HCT116 (cell line): ENCODE measurements around the gene ETS2. TPM values are rescaled to one million over a fixed set of nuclear protein-coding genes. Genes with fewer than 3 reads are reported as not detected.

Source experiments
- ATAC-seq: fragments of 200-7000 bp; cut with Tn5 transposase; 2 replicates; pipeline ENCODE4 v1.9.1; 2020; ENCODE audit warnings: mild to moderate bottlenecking, moderate library complexity
- BruUV-seq: library from RNA; stranded (reverse); fragments of 400-500 nt; replicated peaks from 2 replicates; lab custom pipeline; 2021; lab: Mats Ljungman, UMichigan
- CTCF ChIA-PET: fragments of 300-600 bp; sonication (Branson Sonifier 250); formaldehyde crosslinking; loops from one replicate; lab custom pipeline; 2021; ENCODE audit warnings: antibody characterized with exemption; lab: Charles Lee
- POLR2A ChIA-PET: fragments of 300-600, 350-600 bp; sonication (Branson Sonifier 250); formaldehyde crosslinking; loops from one replicate; lab custom pipeline; 2021; ENCODE audit warnings: antibody characterized with exemption; lab: Charles Lee
- RAD21 ChIA-PET, 2 experiments: fragments of 300-600 bp; sonication (Branson Sonifier 250); formaldehyde crosslinking; loops; one replicate each; lab custom pipeline; 2023; ENCODE audit warnings: low total read pairs in 2 of 2; ENCODE audit not compliant: uncharacterized antibody in 2 of 2, unreplicated experiment in 2 of 2, low non-redundant PET in 1 of 2; lab: Charles Lee
- DNase-seq: peaks from one replicate; pipeline ENCODE4 v3.0.0-alpha.2; 2010; ENCODE audit warnings: low read depth, low spot score
- H2AFZ ChIP-seq: fragments of 200-600 bp; shearing (Covaris generic), sonication (generic); 2 replicates; pipeline ENCODE4 v1.6.1; 2017; ENCODE audit warnings: low read depth, mixed run types, mixed read lengths, antibody characterized with exemption, low read length; ENCODE audit not compliant: poor library complexity, severe bottlenecking
- H3K27ac ChIP-seq: 2 replicates; pipeline ENCODE4 v1.5.1; 2012; ENCODE audit warnings: low read depth, low read length
- H3K27me3 ChIP-seq: fragments of 200-600 bp; sonication (generic); 2 replicates; pipeline ENCODE4 v1.6.1; 2016; ENCODE audit warnings: mixed run types, low read length, mixed read lengths; ENCODE audit not compliant: insufficient read depth
- H3K36me3 ChIP-seq, 2 experiments: fragments of 200-500 bp in 1 of 2; fragments of 200-600 bp in 1 of 2; sonication (Bioruptor generic) in 1 of 2; sonication (generic) in 1 of 2; 2 replicates each; pipeline versions ENCODE4 v1.5.1 to v1.6.1; 2014 to 2016; ENCODE audit warnings: low read length in 2 of 2, inconsistent platforms in 1 of 2, mixed read lengths in 1 of 2, mixed run types in 1 of 2; ENCODE audit not compliant: insufficient read depth in 2 of 2, control insufficient read depth in 1 of 2
- H3K4me1 ChIP-seq, 2 experiments: fragments of 200-600 bp in 1 of 2; sonication (generic) in 1 of 2; 2 replicates each; pipeline versions ENCODE4 v1.5.1 to v1.6.1; 2012 to 2017; ENCODE audit warnings: low read length in 2 of 2, inconsistent platforms in 1 of 2, mild to moderate bottlenecking in 1 of 2, mixed read lengths in 1 of 2, mixed run types in 1 of 2, moderate library complexity in 1 of 2; ENCODE audit not compliant: insufficient read depth in 2 of 2, control insufficient read depth in 1 of 2
- H3K4me2 ChIP-seq: fragments of 200-600 bp; sonication (generic); 2 replicates; pipeline ENCODE4 v1.6.1; 2017; ENCODE audit warnings: mixed run types, low read length, mixed read lengths
- H3K4me3 ChIP-seq, 2 experiments: fragments of 200-600 bp in 1 of 2; sonication (generic) in 1 of 2; replicated peaks in 1 of 2; 2 replicates each; pipeline ENCODE4 v1.5.1; 2011 to 2016; ENCODE audit warnings: low read length in 2 of 2, control low read depth in 1 of 2, low read depth in 1 of 2, mild to moderate bottlenecking in 1 of 2, mixed read lengths in 1 of 2, mixed run types in 1 of 2
- H3K79me2 ChIP-seq: fragments of 200-600 bp; sonication (generic); 2 replicates; pipeline ENCODE4 v1.6.1; 2017; ENCODE audit warnings: mild to moderate bottlenecking, mixed run types, low read length, moderate library complexity, mixed read lengths; ENCODE audit not compliant: insufficient read depth
- H3K9ac ChIP-seq: fragments of 200-600 bp; sonication (generic); 2 replicates; pipeline ENCODE4 v1.6.1; 2016; ENCODE audit warnings: low read length, mixed read lengths
- H3K9me2 ChIP-seq: fragments of 200-600 bp; sonication (generic), shearing (Covaris generic); 2 replicates; pipeline ENCODE4 v1.6.1; 2017; ENCODE audit warnings: mixed run types, mild to moderate bottlenecking, moderate library complexity; ENCODE audit not compliant: insufficient read depth
- H3K9me3 ChIP-seq, 2 experiments: fragments of 200-500 bp in 1 of 2; fragments of 200-600 bp in 1 of 2; sonication (Bioruptor generic) in 1 of 2; sonication (generic) in 1 of 2; 2 replicates each; pipeline ENCODE4 v1.6.1; 2014 to 2017; ENCODE audit warnings: low read length in 2 of 2, mixed read lengths in 2 of 2, inconsistent platforms in 1 of 2, low read depth in 1 of 2, mild to moderate bottlenecking in 1 of 2, mixed run types in 1 of 2, moderate library complexity in 1 of 2; ENCODE audit not compliant: control insufficient read depth in 1 of 2, insufficient read depth in 1 of 2
- H4K20me1 ChIP-seq: fragments of 200-600 bp; sonication (generic), shearing (Covaris generic); 2 replicates; pipeline ENCODE4 v1.6.1; 2017; ENCODE audit warnings: mixed run types, mild to moderate bottlenecking, moderate library complexity; ENCODE audit not compliant: insufficient read depth
- ATF3 ChIP-seq: IDR thresholded peaks from 2 replicates; pipeline ENCODE4 v1.6.1; 2012
- CBX3 ChIP-seq: IDR thresholded peaks from 2 replicates; pipeline ENCODE4 v1.6.1; 2012; ENCODE audit warnings: low read depth
- CEBPB ChIP-seq: IDR thresholded peaks from 2 replicates; pipeline ENCODE4 v1.6.1; 2012; ENCODE audit warnings: low read depth
- CTCF ChIP-seq, 3 experiments: fragments of 200-600 bp in 1 of 3; sonication (generic) in 1 of 3; IDR thresholded peaks in 2 of 3; conservative IDR thresholded peaks in 1 of 3; 2 replicates each; pipeline ENCODE4 v1.5.1; 2012 to 2017; ENCODE audit warnings: low read depth in 2 of 3, low read length in 2 of 3, antibody characterized with exemption in 1 of 3, borderline replicate concordance in 1 of 3, control low read depth in 1 of 3, mild to moderate bottlenecking in 1 of 3, mixed read lengths in 1 of 3, mixed run types in 1 of 3, moderate library complexity in 1 of 3; ENCODE audit not compliant: insufficient read depth in 1 of 3
- EGR1 ChIP-seq: IDR thresholded peaks from 2 replicates; pipeline ENCODE4 v1.6.1; 2012; ENCODE audit warnings: low read depth
- ELF1 ChIP-seq: IDR thresholded peaks from 2 replicates; pipeline ENCODE4 v1.6.1; 2012; ENCODE audit warnings: low read depth, borderline replicate concordance
- EZH2phosphoT487 ChIP-seq: fragments of 200-600 bp; IDR thresholded peaks from 2 replicates; pipeline ENCODE4 v1.6.1; 2018; ENCODE audit warnings: antibody characterized with exemption, borderline replicate concordance
- FOSL1 ChIP-seq: IDR thresholded peaks from 2 replicates; pipeline ENCODE4 v1.6.1; 2012; ENCODE audit warnings: low read depth
- MAX ChIP-seq: IDR thresholded peaks from 2 replicates; pipeline ENCODE4 v1.6.1; 2012
- POLR2A ChIP-seq: IDR thresholded peaks from 2 replicates; pipeline ENCODE4 v1.7.0; 2011; ENCODE audit warnings: borderline replicate concordance; ENCODE audit not compliant: insufficient read depth, insufficient read length; ENCODE audit errors: extremely low read depth
- POLR2AphosphoS5 ChIP-seq: IDR thresholded peaks from 2 replicates; pipeline ENCODE4 v1.6.1; 2011; ENCODE audit warnings: mild to moderate bottlenecking, low read depth, low read length, moderate library complexity
- RAD21 ChIP-seq: IDR thresholded peaks from 2 replicates; pipeline ENCODE4 v1.6.1; 2012; ENCODE audit warnings: low read depth, mild to moderate bottlenecking
- REST ChIP-seq: IDR thresholded peaks from 2 replicates; pipeline ENCODE4 v1.6.1; 2012; ENCODE audit warnings: low read depth
- SIN3A ChIP-seq: IDR thresholded peaks from 2 replicates; pipeline ENCODE4 v1.6.1; 2012; ENCODE audit warnings: low read depth
- SP1 ChIP-seq: IDR thresholded peaks from 2 replicates; pipeline ENCODE4 v1.6.1; 2012; ENCODE audit warnings: low read depth
- SRF ChIP-seq: IDR thresholded peaks from 2 replicates; pipeline ENCODE4 v1.6.1; 2012; ENCODE audit warnings: low read depth
- YY1 ChIP-seq: IDR thresholded peaks from 2 replicates; pipeline ENCODE4 v1.6.1; 2011; ENCODE audit warnings: low read length, low read depth, moderate library complexity, mild to moderate bottlenecking; ENCODE audit not compliant: insufficient replicate concordance; ENCODE audit errors: extremely low read depth
- ZBTB33 ChIP-seq: IDR thresholded peaks from 2 replicates; pipeline ENCODE4 v1.6.1; 2011; ENCODE audit warnings: mild to moderate bottlenecking, low read length, moderate library complexity; ENCODE audit not compliant: insufficient replicate concordance; ENCODE audit errors: extremely low read depth
- ZFX ChIP-seq: fragments of 450-650 bp; IDR thresholded peaks from 2 replicates; pipeline ENCODE4 v1.6.1; 2017
- ZNF274 ChIP-seq: fragments of 200-500 bp; sonication (Bioruptor generic); IDR thresholded peaks from 2 replicates; pipeline ENCODE4 v1.6.1; 2014; ENCODE audit warnings: mild to moderate bottlenecking, low read depth, low read length, inconsistent platforms
- intact Hi-C: fragments of 100-400 bp; cut with micrococcal nuclease; formaldehyde crosslinking; loops from 2 replicates; pipeline ENCODE4 v1.10.0; 2022
- total RNA-seq: library from RNA; stranded (reverse); gene quantifications from one replicate; pipeline ENCODE4 v1.2.1, GENCODE V29; 2021; ENCODE audit not compliant: unreplicated experiment

Gene ETS2
- total RNA-seq, 1 experiment from 2014 or later, result 32.9 TPM

GRCh38 chr21:38806942-38807284, 1.2 kb downstream of the ETS2 start:
- Histone ChIP-seq H2AFZ (no peak overlapping the region), H4K20me1 (no peaks in the 10 kb centered on the region), H3K27me3 (no peaks in the 10 kb centered on the region), H3K4me1 (peaks cover 13 to 37% of the 10 kb centered on the region in 2 experiments; a peak in 3 of 4 replicates), H3K27ac (no peak overlapping the region), H3K4me3 (peak overlapping the region; percentile 81), H3K9me2 (no peaks in the 10 kb centered on the region), H3K79me2 (peaks cover 60% of the 10 kb centered on the region), H3K9ac (peak overlapping the region; percentile 89), H3K36me3 (peaks cover 17 to 22% of the 10 kb centered on the region in 2 experiments), H3K9me3 (no peaks in the 10 kb centered on the region), H3K4me2 (peak overlapping the region; percentile 98)
- intact Hi-C loops, result loop anchor here (5.0 kb wide), 1 partner anchor 215 kb away; no protein-coding TSS in a partner anchor
- DNase-seq, result no peak
- ChIA-PET POLR2A (interaction anchor here (1.2 kb wide), 1 partner anchor 21 kb away, joined by 3 read pairs; no protein-coding TSS in a partner anchor), RAD21 (no interaction called here), CTCF (no interaction called here)
- ATAC-seq, result no peak
- no TSS peak for BruUV-seq
- TF ChIP-seq CTCF (IDR thresholded peaks at IDR 0.05 in 2 of 3, conservative IDR thresholded peaks at IDR 0.05 in 1 of 3; ENCODE audit: borderline replicate concordance in 1 of 3, insufficient read depth in 1 of 3, low read depth in 2 of 3, low read length in 2 of 3) (no peak), CEBPB (no peak), ELF1 (no peak), POLR2A (no peak), RAD21 (no peak), SRF (no peak), ATF3 (no peak), SIN3A (no peak), SP1 (no peak), ZBTB33 (no peak), POLR2AphosphoS5 (no peak), ZFX (no peak), YY1 (no peak), ZNF274 (no peak), REST (no peak), MAX (no peak), CBX3 (no peak), EGR1 (no peak), EZH2phosphoT487 (no peak), FOSL1 (no peak)
